Activated T-cell treated with anti-CD3 and anti-CD28 coated beads, Interleukin-2, amount 50 U/mL, for 4 hours (primary cell): Measurements from ENCODE around the gene RCAN2. TPM values are rescaled to one million over a fixed set of nuclear protein-coding genes. Genes with fewer than 3 reads are reported as not detected.
A peak's percentile ranks its signal among the peaks of the same experiment; 100 is the strongest.

Experiments
- ATAC-seq, 2 donors: fragments of 200-7000 bp; cut with Tn5 transposase; one replicate each; pipeline ENCODE4 v1.10.0; 2021
- DNase-seq: peaks from one replicate; pipeline ENCODE4 v3.0.0-alpha.2; 2020
- H3K27me3 Mint-ChIP-seq: one replicate; pipeline ENCODE4 v1.8.0; 2021; ENCODE audit warnings: low read depth, mixed read lengths
- H3K36me3 Mint-ChIP-seq: one replicate; pipeline ENCODE4 v1.8.0; 2022; ENCODE audit warnings: mixed read lengths; ENCODE audit not compliant: insufficient read depth
- H3K4me1 Mint-ChIP-seq: one replicate; pipeline ENCODE4 v1.8.0; 2021; ENCODE audit warnings: low read depth, mixed read lengths
- H3K4me3 Mint-ChIP-seq: one replicate; pipeline ENCODE4 v1.8.0; 2021; ENCODE audit warnings: mild to moderate bottlenecking, moderate library complexity, mixed read lengths
- H3K9me3 Mint-ChIP-seq: one replicate; pipeline ENCODE4 v1.8.0; 2021; ENCODE audit warnings: mixed read lengths
- total RNA-seq, 3 donors: library from RNA; stranded (reverse); gene quantifications; one replicate each; pipeline ENCODE4 v1.2.1, GENCODE V29; 2021

RCAN2 gene
- 1 to 10 TPM in 2 of 3 donors, under 1 TPM in 1; 0.48 to 1.5 (median 1.1) TPM for total RNA-seq

GRCh38 chr6:46491201-46491627 lies at the start of gene RCAN2:
Gene RCAN2 (minus strand): TSS chr6:46491449.
- ATAC-seq (peak; percentile 87 to 88), DNase-seq (no peak)
- Mint-ChIP-seq H3K4me3 (peak within 1 kb of the TSS; percentile 52), H3K36me3 (no peaks in the 10 kb centered on the region), H3K4me1 (peaks cover 13% of the 10 kb centered on the region), H3K27me3 (peaks cover 73% of the 10 kb centered on the region), H3K9me3 (no peaks in the 10 kb centered on the region)

DNA sequence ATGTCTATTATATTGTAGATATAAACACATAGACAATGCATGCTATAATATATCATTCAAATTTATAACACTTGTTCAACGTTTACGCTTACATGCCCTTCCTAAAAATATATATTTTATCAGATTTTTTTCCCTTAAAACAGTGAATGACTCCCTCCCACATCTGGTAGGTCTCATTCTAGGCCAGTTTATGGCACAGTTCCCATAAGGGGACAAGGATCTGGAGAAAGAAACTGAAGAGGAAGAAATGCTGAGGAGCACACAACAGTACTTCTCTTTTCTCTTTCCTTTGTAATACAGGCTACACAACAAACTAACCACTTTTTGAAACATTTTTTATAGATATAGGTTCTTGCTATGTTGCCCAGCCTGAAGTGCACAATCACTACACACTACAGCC lies 48.6 kb upstream of the RCAN2 start:
- H3K9me3 Mint-ChIP-seq = peaks cover 18% of the 10 kb centered on the region
- H3K36me3 Mint-ChIP-seq = peaks cover 2% of the 10 kb centered on the region
- DNase-seq (no peak), ATAC-seq (no peak)
- peaks cover 21% of the 10 kb centered on the region for H3K27me3 Mint-ChIP-seq
- H3K4me1 Mint-ChIP-seq = no peaks in the 10 kb centered on the region
- H3K4me3 Mint-ChIP-seq = no peak overlapping the region

DNA sequence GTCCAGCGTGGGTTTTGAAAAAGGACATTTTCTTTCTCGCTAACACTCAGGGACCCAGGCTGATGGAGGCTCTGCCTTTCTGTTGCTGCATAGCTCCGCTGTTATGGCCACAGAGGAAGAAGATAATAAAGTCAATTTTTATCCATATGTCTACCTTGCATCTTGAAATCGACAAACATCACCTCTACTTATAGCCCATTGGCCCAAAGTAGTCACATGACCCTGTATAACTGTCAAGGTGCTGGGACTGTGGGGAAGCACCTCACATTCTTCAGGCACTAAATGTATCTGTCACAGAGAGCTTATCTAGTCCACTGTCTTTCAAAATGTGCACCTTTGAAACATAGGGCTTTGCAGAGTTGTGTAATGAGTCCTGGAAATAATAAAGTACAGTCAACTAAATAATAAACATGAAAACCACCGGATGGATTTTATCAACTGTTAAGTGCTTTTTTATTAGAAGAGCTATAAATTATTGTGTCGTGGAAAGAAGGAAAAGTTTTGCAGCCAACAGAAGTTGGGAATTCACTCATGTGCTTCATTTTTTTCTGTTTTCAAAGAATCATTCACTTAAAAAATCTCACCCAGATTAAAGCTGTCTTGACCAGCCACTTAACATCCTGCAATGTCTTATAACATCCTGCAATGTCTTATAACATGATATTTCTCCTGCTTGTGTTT lies 47.7 kb upstream of the RCAN2 start:
- no peaks in the 10 kb centered on the region for H3K4me1 Mint-ChIP-seq
- peaks cover 21% of the 10 kb centered on the region for H3K27me3 Mint-ChIP-seq
- peaks cover 13% of the 10 kb centered on the region for H3K9me3 Mint-ChIP-seq
- H3K36me3 Mint-ChIP-seq = peaks cover 2% of the 10 kb centered on the region
- no peak for DNase-seq
- H3K4me3 Mint-ChIP-seq = no peak overlapping the region
- ATAC-seq = no peak

GRCh38 chr6:46530896-46531295 lies 39.6 kb upstream of the RCAN2 start:
- DNase-seq (no peak), ATAC-seq (no peak)
- Mint-ChIP-seq H3K36me3 (no peaks in the 10 kb centered on the region), H3K27me3 (peaks cover 3% of the 10 kb centered on the region), H3K4me3 (no peak overlapping the region), H3K9me3 (no peaks in the 10 kb centered on the region), H3K4me1 (no peaks in the 10 kb centered on the region)

DNA sequence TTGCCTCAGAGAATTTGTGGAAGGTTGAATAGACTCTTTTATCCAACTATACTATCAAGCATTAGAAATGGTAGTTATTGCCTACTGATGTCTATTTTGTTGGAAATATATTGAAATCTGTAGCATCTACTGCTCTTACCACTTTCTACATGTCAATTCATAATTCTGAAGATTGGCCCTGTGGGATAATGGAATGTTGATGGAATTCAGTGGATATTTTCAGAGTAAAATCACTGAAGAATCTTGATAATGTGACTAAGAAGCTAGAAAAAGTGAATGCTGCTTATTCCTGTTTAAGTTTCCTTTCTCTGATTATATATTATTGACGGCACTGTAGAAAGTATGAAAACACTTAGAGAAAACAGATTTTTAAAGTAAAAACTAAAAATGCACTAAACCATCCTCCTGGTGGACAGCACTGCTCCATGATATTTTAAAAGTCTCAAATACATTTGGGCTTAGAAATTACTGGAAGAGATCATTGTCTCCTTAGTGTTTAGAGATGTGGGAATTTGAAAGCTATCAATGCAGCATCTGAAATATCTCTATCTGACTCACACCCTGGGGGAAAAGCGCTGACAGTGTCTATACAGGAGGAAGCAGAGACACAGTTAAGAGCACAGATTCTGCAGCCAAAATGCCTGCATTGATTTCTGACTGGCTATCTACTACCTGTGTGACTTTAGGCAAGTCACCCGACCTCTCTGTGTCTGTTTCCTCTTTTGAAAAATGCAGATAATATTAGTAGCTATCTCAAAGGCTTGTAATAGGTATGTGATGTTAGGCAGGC lies 37.9 kb upstream of the RCAN2 start:
- H3K4me3 Mint-ChIP-seq = no peak overlapping the region
- no peaks in the 10 kb centered on the region for H3K4me1 Mint-ChIP-seq
- DNase-seq = no peak
- H3K9me3 Mint-ChIP-seq = no peaks in the 10 kb centered on the region
- no peak for ATAC-seq
- no peaks in the 10 kb centered on the region for H3K36me3 Mint-ChIP-seq
- peaks cover 9% of the 10 kb centered on the region for H3K27me3 Mint-ChIP-seq

- Mint-ChIP-seq H3K4me3 (no peak overlapping the region), H3K9me3 (no peaks in the 10 kb centered on the region), H3K4me1 (no peaks in the 10 kb centered on the region), H3K27me3 (peaks cover 9% of the 10 kb centered on the region), H3K36me3 (no peaks in the 10 kb centered on the region)
- ATAC-seq (no peak), DNase-seq (no peak)
These were observed 35.4 kb upstream of the RCAN2 start for GRCh38 chr6:46526607-46527006.

DNA sequence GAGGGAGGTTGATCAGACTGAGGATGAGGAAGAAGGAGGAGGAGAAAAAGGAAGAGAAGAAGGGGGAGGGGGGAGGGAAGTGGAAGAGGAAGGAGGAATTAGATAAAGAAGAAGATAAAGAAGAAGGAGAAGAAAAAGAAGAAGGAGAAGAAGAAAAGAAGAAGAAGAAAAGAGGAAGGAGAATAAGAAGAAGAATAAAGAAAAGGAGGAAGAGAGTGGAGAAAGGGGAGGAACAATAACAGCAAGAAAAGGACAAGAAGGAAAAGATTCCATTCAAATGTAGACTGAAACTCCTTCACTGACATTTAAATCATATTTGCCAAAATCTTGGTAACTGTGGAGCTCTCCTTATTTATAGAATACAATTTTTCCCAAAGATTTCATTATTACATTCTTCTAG lies 34.3 kb upstream of the RCAN2 start:
- H3K27me3 Mint-ChIP-seq = peaks cover 9% of the 10 kb centered on the region
- no peaks in the 10 kb centered on the region for H3K4me1 Mint-ChIP-seq

DNA sequence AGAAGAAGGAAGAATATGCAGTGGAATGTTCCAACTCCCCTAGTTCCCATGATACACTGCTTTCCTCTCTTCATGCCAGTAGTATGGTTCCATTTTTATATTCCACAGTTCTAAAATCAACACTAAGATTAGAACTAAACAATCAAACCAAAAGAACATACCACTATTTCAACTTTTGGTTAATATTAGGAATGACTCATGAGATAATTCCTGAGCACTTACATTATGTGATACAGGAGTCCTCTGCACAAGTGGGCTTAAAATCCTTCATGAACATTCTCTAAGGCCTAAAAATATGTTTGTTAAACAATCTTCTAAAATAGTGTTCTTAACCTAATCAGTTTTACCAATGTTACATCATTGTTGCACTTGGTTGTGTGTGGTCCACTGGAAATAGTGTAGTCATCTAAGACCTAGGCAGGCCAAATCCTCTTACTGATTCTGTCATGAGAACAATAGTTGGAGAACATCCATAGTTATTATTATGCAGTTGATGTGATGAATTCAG lies 30.3 kb upstream of the RCAN2 start:
- ATAC-seq (no peak), DNase-seq (no peak)
- peaks cover 9% of the 10 kb centered on the region for H3K27me3 Mint-ChIP-seq
- H3K4me3 Mint-ChIP-seq = no peak overlapping the region
- H3K36me3 Mint-ChIP-seq = no peaks in the 10 kb centered on the region
- H3K4me1 Mint-ChIP-seq = no peaks in the 10 kb centered on the region
- H3K9me3 Mint-ChIP-seq = no peaks in the 10 kb centered on the region

More for the DNA sequence above, 34.3 kb upstream of the RCAN2 start:
- H3K36me3 Mint-ChIP-seq = no peaks in the 10 kb centered on the region
- ATAC-seq = no peak
- H3K9me3 Mint-ChIP-seq = no peaks in the 10 kb centered on the region
- no peak for DNase-seq
- no peak overlapping the region for H3K4me3 Mint-ChIP-seq

DNA sequence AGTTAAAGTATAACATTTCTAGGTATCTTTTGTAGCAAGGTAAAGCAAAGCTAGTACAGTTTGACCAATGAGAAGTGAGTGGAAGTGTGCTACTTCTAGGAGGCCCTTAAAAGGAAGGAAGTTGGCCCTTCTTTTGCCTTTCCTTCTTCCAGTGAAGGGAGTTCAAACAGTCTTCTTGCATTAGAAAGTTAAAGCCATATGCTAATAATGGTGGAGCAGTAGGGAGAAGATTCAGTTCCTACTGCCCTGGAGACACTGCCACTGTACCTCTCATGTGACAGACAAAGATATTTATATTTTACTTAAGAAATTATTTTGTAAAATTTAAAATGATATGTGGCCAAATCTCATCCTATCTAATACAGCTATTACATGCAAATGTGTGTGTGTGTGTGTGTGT lies 26.0 kb upstream of the RCAN2 start:
- no peaks in the 10 kb centered on the region for H3K36me3 Mint-ChIP-seq
- ATAC-seq = no peak
- H3K4me3 Mint-ChIP-seq = no peak overlapping the region
- H3K9me3 Mint-ChIP-seq = no peaks in the 10 kb centered on the region
- no peak for DNase-seq
- no peaks in the 10 kb centered on the region for H3K4me1 Mint-ChIP-seq
- no peaks in the 10 kb centered on the region for H3K27me3 Mint-ChIP-seq

DNA sequence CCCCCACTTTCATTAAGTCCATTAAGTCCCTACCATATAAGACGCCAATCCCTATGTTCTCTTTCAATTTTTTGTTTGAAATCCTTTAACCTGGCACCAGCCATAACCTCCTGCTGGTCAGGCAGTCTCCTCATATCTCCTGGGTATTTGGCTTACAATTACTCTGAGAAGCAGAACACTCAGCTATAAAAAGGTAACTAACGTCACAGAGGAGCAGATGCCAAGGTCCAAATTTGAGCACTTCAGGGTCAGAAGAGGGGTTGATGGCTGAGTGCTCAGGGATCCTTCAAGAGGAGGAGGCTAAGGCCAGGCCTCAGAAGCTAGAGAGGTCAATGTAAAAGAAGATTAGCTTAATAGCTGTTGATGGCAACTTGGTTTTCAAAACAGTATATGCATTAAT lies 22.3 kb upstream of the RCAN2 start:
- ATAC-seq (no peak), DNase-seq (no peak)
- H3K4me1 Mint-ChIP-seq = no peaks in the 10 kb centered on the region
- no peak overlapping the region for H3K4me3 Mint-ChIP-seq
- no peaks in the 10 kb centered on the region for H3K9me3 Mint-ChIP-seq
- no peaks in the 10 kb centered on the region for H3K36me3 Mint-ChIP-seq
- H3K27me3 Mint-ChIP-seq = peaks cover 2% of the 10 kb centered on the region

GRCh38 chr6:46511320-46511719 lies 20.1 kb upstream of the RCAN2 start:
- no peaks in the 10 kb centered on the region for H3K9me3 Mint-ChIP-seq
- DNase-seq (no peak), ATAC-seq (no peak)
- no peaks in the 10 kb centered on the region for H3K36me3 Mint-ChIP-seq
- H3K4me3 Mint-ChIP-seq = no peak overlapping the region
- no peaks in the 10 kb centered on the region for H3K4me1 Mint-ChIP-seq
- H3K27me3 Mint-ChIP-seq = peaks cover 2% of the 10 kb centered on the region

DNA sequence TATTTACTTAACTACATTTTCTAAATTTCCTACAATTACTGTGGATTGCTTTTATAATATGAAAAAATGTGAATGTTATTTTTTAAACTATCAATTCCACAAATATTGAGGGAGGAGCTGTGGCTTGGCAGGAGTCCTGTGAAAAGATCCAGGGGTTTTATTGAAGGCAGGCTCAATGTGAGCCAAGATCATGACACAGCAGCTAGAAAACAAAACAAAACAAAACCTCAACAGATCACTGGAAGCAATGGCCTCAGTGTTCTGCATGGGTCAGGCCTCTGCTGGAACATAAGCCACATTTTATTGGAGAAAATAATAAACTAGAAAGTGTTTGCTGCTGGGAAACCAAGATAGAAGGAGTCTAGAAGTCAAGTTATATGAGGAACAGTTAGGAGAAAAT lies 19.4 kb upstream of the RCAN2 start:
- Mint-ChIP-seq H3K27me3 (peaks cover 2% of the 10 kb centered on the region), H3K4me3 (no peak overlapping the region), H3K4me1 (no peaks in the 10 kb centered on the region), H3K9me3 (no peaks in the 10 kb centered on the region), H3K36me3 (no peaks in the 10 kb centered on the region)
- DNase-seq (no peak), ATAC-seq (no peak)

DNA sequence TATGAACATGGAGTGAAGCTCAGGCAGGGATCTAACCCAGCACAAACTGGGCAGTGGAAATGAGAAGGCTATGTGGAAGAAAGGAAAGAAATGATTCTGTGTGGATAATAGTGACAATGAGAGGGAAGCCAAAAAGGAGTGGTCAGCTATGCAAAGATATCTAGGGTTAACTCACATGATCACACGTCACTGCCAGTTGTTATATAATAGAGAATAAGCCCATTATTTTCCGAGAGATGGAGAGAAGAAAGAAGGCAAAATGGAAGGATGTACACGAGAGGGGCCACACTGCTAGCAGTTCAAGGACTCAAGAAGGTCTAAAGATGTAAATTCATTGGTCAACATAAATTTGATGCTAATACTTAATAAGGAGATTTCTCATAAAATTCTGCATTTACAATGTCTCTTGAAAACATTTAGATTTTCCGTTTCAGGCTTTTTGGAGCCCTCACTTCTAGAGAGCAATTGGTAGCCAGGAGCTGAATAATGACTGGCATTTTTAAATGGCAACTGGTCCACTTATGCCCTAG lies 18.8 kb upstream of the RCAN2 start:
- Mint-ChIP-seq H3K4me1 (no peaks in the 10 kb centered on the region), H3K4me3 (no peak overlapping the region), H3K27me3 (peaks cover 5% of the 10 kb centered on the region), H3K9me3 (no peaks in the 10 kb centered on the region), H3K36me3 (no peaks in the 10 kb centered on the region)
- no peak for ATAC-seq
- DNase-seq = no peak

DNA sequence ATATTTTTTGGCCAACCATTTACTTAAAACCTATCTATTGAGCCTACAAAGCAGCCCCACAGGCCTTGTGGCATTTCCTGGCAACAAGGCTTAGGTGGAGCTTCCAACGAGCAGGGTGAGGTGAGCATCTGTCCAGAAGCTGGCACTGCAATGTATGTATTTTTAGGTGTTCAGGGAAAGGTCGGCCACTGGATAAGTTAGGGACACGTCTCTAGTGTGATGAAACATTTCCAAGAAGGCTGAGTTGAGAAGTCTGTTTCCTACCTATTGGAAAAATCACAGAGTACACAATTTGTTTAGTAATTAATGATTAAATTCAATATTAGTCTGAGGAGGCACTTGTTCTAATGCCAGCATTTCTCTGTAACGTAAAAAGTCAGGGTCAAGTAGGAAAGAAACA lies 17.8 kb upstream of the RCAN2 start:
- H3K36me3 Mint-ChIP-seq = no peaks in the 10 kb centered on the region
- no peak overlapping the region for H3K4me3 Mint-ChIP-seq
- ATAC-seq = no peak
- no peaks in the 10 kb centered on the region for H3K9me3 Mint-ChIP-seq
- no peak for DNase-seq
- peaks cover 5% of the 10 kb centered on the region for H3K27me3 Mint-ChIP-seq
- H3K4me1 Mint-ChIP-seq = no peaks in the 10 kb centered on the region

GRCh38 chr6:46507426-46507825 lies 16.2 kb upstream of the RCAN2 start:
- Mint-ChIP-seq H3K4me3 (no peak overlapping the region), H3K9me3 (no peaks in the 10 kb centered on the region), H3K4me1 (no peaks in the 10 kb centered on the region), H3K36me3 (no peaks in the 10 kb centered on the region), H3K27me3 (peaks cover 5% of the 10 kb centered on the region)
- no peak for DNase-seq
- no peak for ATAC-seq
